ENCODE data around the gene NUDT2. TPM values are rescaled to one million over a fixed set of nuclear protein-coding genes. Genes with fewer than 3 reads are reported as not detected.
"Not testable (repeated sequence)": the region's sequence is repeated elsewhere in the genome, so short reads cannot be mapped to it uniquely, and the experiment has no call there.

Gene NUDT2
- total RNA-seq, result 26.6 and 27.6 TPM in 2 replicates

GRCh38 chr9:34328987-34329832, at the start of gene NUDT2, which contains the start of gene KIF24:
TSS of gene NUDT2 (plus strand) at chr9:34329569. CDS start at chr9:34339040, 9,471 bp downstream.
TSS of gene KIF24 (minus strand) at chr9:34329268. CDS start at chr9:34311346, 17,922 bp downstream.
- intact Hi-C loops (cut with micrococcal nuclease), result loop anchor here (1.0 to 5.0 kb wide), 5 partner anchors 50 to 512 kb away; partner anchors contain the start of genes DCAF12, DNAI1, FAM219A and RPP25L

DNA sequence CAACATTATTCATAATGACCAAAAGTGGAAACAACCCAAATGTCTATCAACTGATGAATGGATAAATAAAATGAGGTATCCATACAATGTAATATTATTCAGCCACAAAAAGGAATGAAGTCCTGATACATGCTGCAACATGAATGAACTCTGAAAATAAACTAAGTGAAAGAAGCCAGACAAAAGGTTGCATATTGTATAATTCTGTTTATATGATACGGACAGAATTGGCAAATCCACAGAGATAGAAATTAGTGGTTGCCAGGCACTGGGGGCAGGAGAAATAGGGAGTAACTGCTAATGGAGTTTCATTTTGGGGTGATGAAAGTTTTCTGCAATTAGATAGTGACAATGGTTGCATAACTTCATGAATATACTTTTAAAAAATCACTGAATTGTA, 47.3 kb upstream of the NUDT2 start:
- intact Hi-C loops (cut with micrococcal nuclease), result no loop called here

DNA sequence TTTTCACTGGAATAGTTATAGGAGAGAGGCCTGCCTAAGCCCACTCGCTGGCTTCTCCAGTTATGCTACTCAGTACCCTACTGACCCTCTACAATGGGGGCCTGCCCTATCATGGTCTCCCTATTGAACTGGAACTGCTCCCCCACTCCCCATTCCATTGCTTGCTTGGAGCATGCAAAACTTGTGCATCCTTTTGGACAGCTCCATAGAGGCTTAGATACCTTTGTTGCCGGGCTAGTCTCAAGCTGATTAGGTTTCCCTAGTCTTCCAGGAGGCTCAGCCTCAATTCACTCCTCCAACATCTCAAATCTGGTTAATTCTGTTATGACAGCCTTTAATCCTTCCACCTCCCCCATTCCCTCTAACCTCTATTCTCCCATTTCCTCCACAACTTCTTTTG, 40.2 kb upstream of the NUDT2 start:
- intact Hi-C loops (cut with micrococcal nuclease), result no loop called here

GRCh38 chr9:34291023-34291422, 38.3 kb upstream of the NUDT2 start:
- intact Hi-C loops (cut with micrococcal nuclease), result no loop called here

DNA sequence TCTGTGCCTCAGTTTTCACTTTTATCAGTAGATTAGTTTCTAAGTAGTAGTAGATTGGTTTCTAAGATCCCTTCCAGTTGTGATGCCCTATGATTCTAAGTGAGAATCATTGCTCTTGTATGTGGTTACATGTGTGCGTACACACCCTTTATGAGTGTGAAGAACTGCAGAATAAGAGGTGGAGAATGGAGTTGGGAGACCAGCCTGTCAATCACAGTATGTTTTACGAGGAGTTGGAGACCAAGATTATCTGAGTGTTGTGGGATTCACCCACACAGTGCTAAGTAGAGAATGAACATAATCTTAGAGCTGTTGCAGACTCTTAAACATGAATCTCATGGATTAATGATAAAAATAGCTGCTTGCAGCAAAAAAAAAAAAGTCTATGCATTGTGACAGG, 37.9 kb upstream of the NUDT2 start:
- intact Hi-C loops (cut with micrococcal nuclease), result no loop called here

DNA sequence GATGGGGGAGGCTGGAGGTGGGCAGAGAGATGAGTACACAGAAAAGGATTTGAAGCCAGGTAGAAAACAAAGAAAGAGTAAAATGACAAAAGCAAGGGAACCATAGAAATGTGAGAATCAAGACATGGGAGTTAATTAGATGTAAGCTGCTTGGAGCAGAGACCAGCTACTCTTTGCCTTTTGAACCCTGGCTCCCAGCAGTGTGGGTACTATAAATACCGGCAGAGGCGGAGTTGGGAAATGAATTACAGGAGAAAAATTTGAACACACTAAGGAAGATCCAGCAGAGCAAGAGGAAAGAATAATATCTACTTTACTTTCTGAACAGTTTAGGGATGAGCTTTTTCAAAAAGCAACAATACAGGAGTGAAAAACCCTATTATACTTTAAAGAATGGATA, 36.8 kb upstream of the NUDT2 start:
- intact Hi-C loops (cut with micrococcal nuclease), result no loop called here

DNA sequence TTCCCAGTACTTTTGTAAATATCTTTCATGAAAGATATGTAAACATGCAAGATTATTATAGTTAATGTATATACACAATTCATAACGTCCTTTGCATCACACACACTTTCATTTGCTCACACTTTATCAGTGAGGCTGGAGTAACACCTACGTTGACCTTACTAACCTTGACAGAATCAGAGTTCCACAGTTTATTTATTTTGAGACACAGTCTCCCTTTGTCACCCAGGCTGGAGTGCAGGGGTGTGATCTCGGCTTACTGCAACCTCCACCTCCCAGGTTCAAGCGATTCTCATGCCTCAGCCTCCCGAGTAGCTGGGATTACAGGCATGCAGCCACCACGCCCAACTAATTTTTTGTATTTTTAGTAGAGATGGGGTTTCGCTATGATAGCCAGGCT, 28.3 kb upstream of the NUDT2 start:
- intact Hi-C loops (cut with micrococcal nuclease), result not testable (repeated sequence)

- intact Hi-C loops (cut with micrococcal nuclease), result not testable (repeated sequence)
Observed at GRCh38 chr9:34308316-34308715, 21.1 kb upstream of the NUDT2 start.

GRCh38 chr9:34310215-34310614, 19.2 kb upstream of the NUDT2 start:
- intact Hi-C loops (cut with micrococcal nuclease), result no loop called here

- intact Hi-C loops (cut with micrococcal nuclease), result no loop called here
Observed at GRCh38 chr9:34311499-34312185, 17.7 kb upstream of the NUDT2 start.

GRCh38 chr9:34317436-34317835, 11.9 kb upstream of the NUDT2 start:
- intact Hi-C loops (cut with micrococcal nuclease), result no loop called here

DNA sequence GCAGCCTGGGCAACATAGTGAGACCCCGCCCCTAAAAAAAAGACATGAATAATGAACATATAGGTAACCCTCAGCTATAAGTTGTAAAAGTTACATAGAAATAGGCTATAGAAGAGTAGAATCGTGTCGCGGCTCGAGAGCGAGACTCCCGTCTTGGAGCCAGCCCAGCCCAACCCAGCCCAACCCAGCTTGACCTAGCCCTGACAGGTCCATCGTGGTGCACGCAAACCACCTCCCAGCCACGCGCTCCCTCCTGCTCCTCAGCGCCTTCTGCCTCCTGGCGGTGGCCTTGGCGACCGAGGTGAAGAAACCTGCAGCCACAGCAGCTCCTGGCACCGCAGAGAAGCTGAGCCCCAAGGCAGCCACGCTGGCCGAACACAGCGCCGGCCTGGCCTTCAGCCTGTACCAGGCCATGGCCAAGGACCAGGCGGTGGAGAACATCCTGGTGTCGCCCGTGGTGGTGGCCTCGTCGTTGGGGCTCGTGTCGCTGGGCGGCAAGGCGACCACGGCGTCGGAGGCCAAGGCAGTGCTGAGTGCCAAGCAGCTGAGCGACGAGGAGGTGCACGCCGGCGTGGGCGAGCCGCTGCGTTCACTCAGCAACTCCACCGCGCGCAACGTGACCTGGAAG, 11.1 kb upstream of the NUDT2 start:
- intact Hi-C loops (cut with micrococcal nuclease), result no loop called here

DNA sequence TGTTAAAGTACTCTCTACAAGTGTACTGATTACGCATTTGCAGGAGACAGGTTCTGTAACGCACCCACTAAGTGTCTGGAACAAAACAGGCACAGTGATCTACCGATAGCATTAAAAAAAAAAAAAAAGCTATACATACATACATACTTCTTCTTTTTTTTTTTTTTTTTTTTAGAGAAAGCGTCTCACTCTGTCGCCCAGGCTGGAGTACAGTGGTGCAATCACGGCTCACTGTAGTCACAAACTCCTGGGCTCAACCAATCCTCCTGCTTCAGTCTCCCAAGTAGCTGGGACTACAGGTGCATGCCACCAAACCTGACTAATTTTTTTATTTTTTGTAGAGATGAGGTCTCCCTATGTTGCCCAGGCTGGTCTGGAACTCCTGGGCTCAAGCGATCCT, 7.9 kb upstream of the NUDT2 start:
- intact Hi-C loops (cut with micrococcal nuclease), result no loop called here

DNA sequence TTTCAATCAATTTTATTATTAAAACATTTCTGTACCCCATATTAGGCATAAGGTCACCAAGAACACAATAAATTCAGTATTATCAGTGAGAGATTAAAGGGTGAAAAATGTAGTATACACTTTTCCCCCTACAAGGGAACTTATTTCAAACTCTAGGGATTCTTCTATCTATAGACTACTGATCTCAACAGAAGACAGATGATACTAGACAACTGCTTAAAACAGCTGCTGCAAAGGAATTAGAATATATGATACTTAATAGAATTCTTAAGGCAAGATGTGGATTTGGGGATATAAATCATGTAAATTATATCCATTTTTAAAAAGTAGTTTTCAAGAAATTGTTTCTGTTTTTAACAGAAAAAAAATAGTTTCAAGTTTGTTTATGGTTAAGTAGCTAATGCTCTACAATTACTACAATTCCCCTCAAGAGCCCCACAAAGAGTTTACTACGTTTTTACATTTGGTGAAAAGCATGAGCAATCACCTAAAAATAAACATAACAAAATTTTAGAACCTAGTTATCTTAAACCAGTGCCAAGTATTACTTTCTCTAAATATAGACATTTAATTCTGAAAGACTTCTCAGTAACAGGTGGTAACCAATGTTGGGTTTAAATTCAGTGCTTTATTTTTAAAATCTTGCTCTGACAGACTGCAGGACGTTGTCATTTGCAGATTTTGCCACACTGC, 6.3 kb upstream of the NUDT2 start:
- intact Hi-C loops (cut with micrococcal nuclease), result no loop called here

GRCh38 chr9:34326690-34327089, 2.7 kb upstream of the NUDT2 start:
- intact Hi-C loops (cut with micrococcal nuclease), result loop anchor here (5.0 kb wide), 2 partner anchors 286 to 509 kb away; partner anchors contain the start of genes RPP25L and UBE2R2

- intact Hi-C loops (cut with micrococcal nuclease), result loop anchor here (5.0 kb wide), 2 partner anchors 284 to 511 kb away; partner anchors contain the start of genes RPP25L and UBE2R2
Observed at GRCh38 chr9:34328500-34328986, 826 bp upstream of the NUDT2 start.

DNA sequence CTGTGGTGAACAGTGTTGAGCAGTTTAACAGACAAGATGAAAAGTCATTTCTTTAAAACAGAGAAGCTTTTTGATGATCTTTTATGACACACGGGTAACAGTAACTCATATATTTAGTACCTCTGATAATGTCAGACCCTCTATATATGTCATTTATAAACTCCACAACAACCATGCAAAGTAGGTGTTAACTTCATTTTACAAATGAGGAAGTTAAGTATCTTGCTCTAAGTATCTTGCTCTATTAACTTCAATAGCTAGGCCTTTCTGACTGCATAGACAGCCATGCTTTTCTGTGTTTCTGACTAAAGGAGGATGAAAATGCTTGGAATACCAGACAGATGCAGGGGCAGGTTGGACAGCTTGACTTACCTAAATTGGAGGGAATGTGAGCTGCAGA, 1.8 kb downstream of the NUDT2 start:
- intact Hi-C loops (cut with micrococcal nuclease), result loop anchor here (10.0 kb wide), 1 partner anchor 174 kb away; no protein-coding TSS in a partner anchor

GRCh38 chr9:34332076-34332964, 3.0 kb downstream of the NUDT2 start:
- intact Hi-C loops (cut with micrococcal nuclease), result loop anchor here (10.0 kb wide), 1 partner anchor 172 kb away; no protein-coding TSS in a partner anchor

DNA sequence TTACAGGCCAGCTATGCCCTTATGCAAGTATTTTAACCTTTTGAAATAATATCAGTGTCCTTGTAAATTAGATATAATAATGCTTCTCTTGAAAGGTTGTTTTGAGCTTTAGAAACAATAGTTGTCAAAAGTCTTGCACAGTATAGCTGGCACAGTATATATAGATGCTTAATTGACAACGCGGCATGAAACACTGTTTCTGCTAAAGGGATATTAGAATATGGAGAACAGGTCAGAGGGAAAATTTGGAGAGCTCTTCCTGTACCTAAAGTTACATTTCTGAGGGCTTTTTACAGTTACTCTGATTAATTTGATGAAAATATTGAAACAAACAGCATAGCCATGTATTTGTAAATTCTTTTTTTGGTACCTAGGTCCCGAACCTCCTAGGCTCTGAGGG, 4.5 kb downstream of the NUDT2 start:
- intact Hi-C loops (cut with micrococcal nuclease), result loop anchor here (10.0 kb wide), 1 partner anchor 171 kb away; no protein-coding TSS in a partner anchor

All from T-helper 2 cell treated with Interferon-gamma antibody and Interleukin-4, amounts not matched to agents 100 ng/mL and 5 ng/mL, for 36 hours (primary cell).